PC-9 (cell line): Measurements from ENCODE around the gene ITGAD.

Experiments used
- CTCF ChIP-seq: fragments of 200-600 bp; sonication (generic); conservative IDR thresholded peaks from 2 replicates; pipeline ENCODE4 v1.6.1; 2017; ENCODE audit warnings: mixed run types, antibody characterized with exemption, mild to moderate bottlenecking, moderate library complexity
- EZH2 ChIP-seq: fragments of 200-600 bp; sonication (generic); IDR thresholded peaks from 2 replicates; pipeline ENCODE4 v1.8.0; 2017; ENCODE audit warnings: antibody characterized with exemption, low read depth

- TF ChIP-seq EZH2 (no peak), CTCF (no peak)
Measured at GRCh38 chr16:31409433-31409832, 16.3 kb downstream of the ITGAD start.
